PC-9 (cell line): ENCODE measurements around the gene HMCES.

ENCODE experiments used
- EZH2 ChIP-seq: fragments of 200-600 bp; sonication (generic); IDR thresholded peaks from 2 replicates; pipeline ENCODE4 v1.8.0; 2017; ENCODE audit warnings: antibody characterized with exemption, low read depth
- TF ChIP-seq, protein P1 (sequence below): fragments of 200-600 bp; sonication (generic); conservative IDR thresholded peaks from 2 replicates; pipeline ENCODE4 v1.6.1; 2017; ENCODE audit warnings: mixed run types, antibody characterized with exemption, mild to moderate bottlenecking, moderate library complexity

DNA sequence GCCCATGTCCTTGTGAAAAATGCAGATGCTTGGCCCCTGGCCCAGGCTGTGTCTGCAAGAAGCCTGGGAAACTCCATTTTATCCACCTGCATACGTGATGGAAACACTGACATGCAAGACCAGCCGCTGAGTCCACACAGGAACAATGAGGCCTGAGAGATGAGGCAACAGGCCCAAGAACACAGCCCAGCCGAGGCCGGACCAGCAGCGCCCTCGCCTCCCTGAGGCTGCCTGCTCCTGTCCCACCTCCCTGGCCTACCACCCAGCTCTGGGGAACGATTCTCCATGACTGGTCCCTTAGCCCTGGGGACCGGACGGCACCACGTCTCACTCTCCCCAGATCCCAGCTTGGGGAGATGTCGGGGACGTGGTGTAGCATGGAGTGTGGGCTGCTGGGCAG, 47.5 kb downstream of the HMCES start:
- TF ChIP-seq, protein P1, sequence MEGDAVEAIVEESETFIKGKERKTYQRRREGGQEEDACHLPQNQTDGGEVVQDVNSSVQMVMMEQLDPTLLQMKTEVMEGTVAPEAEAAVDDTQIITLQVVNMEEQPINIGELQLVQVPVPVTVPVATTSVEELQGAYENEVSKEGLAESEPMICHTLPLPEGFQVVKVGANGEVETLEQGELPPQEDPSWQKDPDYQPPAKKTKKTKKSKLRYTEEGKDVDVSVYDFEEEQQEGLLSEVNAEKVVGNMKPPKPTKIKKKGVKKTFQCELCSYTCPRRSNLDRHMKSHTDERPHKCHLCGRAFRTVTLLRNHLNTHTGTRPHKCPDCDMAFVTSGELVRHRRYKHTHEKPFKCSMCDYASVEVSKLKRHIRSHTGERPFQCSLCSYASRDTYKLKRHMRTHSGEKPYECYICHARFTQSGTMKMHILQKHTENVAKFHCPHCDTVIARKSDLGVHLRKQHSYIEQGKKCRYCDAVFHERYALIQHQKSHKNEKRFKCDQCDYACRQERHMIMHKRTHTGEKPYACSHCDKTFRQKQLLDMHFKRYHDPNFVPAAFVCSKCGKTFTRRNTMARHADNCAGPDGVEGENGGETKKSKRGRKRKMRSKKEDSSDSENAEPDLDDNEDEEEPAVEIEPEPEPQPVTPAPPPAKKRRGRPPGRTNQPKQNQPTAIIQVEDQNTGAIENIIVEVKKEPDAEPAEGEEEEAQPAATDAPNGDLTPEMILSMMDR, result no peak
- TF ChIP-seq EZH2, result no peak
